ENCODE data around the gene NDUFA3.

Gene NDUFA3

DNA sequence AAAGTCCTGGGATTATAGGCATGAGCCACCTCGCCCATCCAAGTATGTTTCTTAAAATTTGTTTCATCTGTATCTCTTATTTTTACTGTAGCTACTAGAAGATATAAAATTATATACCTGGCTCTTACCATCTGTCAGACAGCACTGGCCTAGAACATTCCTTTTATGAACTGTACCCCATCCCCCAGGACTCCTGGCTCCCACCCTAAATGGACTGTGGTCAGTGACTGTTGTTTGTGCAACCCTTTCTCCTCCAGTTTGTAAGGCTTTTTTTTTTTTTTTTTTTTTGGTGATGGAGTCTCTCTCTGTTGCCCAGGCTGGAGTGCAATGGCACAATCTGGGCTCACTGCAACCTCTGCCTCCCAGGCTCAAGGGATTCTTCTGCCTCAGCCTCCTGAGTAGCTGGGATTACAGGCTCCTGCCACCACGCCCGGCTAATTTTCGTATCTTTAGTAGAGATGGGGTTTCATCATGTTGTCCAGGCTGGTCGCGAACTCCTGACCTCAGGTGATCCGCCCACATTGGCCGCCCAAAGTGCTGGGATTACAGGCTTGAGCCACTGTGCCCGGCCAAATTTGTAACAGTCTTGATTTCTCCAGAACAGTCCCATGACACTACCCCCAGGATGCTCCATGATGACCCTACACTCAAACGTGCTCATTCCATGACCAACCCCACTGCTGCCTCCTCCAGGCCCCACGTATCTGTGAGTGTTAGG is 2.5 kb downstream of the NDUFA3 start:
- no peak overlapping the region for H3K4me3 ChIP-seq (ENCODE audit: low read depth, low read length)
- TF ChIP-seq, protein P1, sequence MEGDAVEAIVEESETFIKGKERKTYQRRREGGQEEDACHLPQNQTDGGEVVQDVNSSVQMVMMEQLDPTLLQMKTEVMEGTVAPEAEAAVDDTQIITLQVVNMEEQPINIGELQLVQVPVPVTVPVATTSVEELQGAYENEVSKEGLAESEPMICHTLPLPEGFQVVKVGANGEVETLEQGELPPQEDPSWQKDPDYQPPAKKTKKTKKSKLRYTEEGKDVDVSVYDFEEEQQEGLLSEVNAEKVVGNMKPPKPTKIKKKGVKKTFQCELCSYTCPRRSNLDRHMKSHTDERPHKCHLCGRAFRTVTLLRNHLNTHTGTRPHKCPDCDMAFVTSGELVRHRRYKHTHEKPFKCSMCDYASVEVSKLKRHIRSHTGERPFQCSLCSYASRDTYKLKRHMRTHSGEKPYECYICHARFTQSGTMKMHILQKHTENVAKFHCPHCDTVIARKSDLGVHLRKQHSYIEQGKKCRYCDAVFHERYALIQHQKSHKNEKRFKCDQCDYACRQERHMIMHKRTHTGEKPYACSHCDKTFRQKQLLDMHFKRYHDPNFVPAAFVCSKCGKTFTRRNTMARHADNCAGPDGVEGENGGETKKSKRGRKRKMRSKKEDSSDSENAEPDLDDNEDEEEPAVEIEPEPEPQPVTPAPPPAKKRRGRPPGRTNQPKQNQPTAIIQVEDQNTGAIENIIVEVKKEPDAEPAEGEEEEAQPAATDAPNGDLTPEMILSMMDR (IDR thresholded peaks at IDR 0.05; ENCODE audit: low read depth, low read length, missing control alignments) = no peak
- H3K36me3 ChIP-seq (replicated peaks) = peaks cover 41% of the 10 kb centered on the region
- H3K27ac ChIP-seq = no peak overlapping the region
- in situ Hi-C loops (cut with HindIII; ENCODE audit: low pct_ligation_motif_present, low sequenced_read_pairs) = no loop called here
- no peak for DNase-seq
- no peaks in the 10 kb centered on the region for H3K27me3 ChIP-seq (replicated peaks)

DNA sequence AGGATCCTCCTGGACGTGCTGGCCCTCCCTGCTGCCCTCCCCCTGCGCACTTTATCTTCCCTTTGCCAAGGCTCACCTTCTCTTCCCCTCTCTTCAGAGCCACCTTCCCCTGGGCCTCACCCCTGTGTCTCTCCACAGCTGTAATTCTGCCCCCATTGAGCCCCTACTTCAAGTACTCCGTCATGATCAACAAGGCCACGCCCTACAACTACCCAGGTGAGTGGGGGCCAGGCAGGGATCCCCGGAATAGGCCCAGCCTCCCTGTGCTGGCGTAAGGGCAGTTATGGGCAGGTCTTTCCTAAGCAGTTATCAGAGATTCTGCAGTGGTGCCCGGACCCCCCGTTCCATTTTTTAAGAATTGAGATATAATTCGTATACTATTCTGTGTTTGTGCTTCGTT is 3.1 kb downstream of the NDUFA3 start:
- no peak for DNase-seq
- Histone ChIP-seq H3K36me3 (replicated peaks) (peaks cover 44% of the 10 kb centered on the region), H3K27ac (no peak overlapping the region), H3K27me3 (replicated peaks) (no peaks in the 10 kb centered on the region), H3K4me3 (ENCODE audit: low read depth, low read length) (no peak overlapping the region)
- in situ Hi-C loops (cut with HindIII; ENCODE audit: low pct_ligation_motif_present, low sequenced_read_pairs) = no loop called here
- TF ChIP-seq, protein P1 (IDR thresholded peaks at IDR 0.05; ENCODE audit: low read depth, low read length, missing control alignments) = no peak

DNA sequence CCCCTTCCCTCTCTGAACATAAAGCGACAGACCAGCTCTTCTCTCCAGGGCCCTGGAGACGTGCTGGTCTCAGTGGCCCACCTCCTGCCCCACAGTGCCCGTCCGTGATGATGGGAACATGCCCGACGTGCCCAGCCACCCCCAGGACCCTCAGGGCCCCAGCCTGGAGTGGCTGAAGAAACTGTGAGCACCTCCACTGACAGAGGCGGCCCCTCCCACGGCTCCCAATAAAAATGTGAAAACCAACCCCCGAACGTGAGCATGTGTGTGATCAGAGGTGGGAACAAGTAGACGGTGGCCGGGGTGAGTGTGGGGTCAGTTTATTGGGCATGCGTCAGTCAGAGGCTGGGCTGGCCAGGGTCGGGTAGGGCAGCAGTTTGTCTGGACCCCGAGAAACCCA is 4.1 kb downstream of the NDUFA3 start:
- in situ Hi-C loops (cut with HindIII; ENCODE audit: low pct_ligation_motif_present, low sequenced_read_pairs) = no loop called here

DNA sequence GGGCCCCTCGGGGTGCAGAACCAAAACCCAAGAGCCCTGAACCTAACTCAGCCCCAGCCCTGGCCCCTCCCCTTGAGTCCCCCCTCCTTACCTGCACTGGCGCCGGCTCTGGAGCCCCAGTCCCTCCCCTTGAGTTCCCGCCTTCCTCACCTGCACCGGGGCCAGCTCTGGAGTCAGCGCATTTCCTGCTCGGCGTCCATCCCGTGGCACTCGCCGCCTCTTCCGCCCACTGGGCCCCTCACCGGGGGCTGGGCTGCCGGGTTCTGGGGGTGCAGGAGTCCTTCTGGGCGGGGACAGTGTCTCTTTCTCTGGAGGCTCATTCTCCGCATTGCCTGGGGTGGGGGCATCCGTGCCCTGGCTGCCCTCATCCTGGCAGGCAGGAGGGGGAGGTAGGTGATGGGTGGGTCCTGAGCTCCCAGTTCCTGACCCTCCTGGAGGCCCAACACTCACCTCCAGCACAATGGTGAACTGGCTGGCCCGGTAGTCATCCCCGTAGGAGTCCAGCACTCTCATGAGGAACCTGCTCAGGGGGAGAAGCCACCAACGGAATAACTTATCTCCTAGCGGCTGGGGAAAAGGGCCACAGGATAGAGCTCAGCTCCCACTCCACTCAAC is 5.3 kb downstream of the NDUFA3 start:
- TF ChIP-seq, protein P1 (IDR thresholded peaks at IDR 0.05; ENCODE audit: low read depth, low read length, missing control alignments) = no peak
- Histone ChIP-seq H3K27me3 (replicated peaks) (no peaks in the 10 kb centered on the region), H3K4me3 (ENCODE audit: low read depth, low read length) (no peak overlapping the region), H3K27ac (no peak overlapping the region), H3K36me3 (replicated peaks) (peaks cover 52% of the 10 kb centered on the region)
- DNase-seq = no peak
- in situ Hi-C loops (cut with HindIII; ENCODE audit: low pct_ligation_motif_present, low sequenced_read_pairs) = no loop called here

More for the DNA sequence above, 4.1 kb downstream of the NDUFA3 start:
- TF ChIP-seq, protein P1 (IDR thresholded peaks at IDR 0.05; ENCODE audit: low read depth, low read length, missing control alignments) = no peak
- peaks cover 50% of the 10 kb centered on the region for H3K36me3 ChIP-seq (replicated peaks)
- H3K27ac ChIP-seq = no peak overlapping the region
- H3K27me3 ChIP-seq (replicated peaks) = no peaks in the 10 kb centered on the region
- no peak overlapping the region for H3K4me3 ChIP-seq (ENCODE audit: low read depth, low read length)
- DNase-seq = no peak

DNA sequence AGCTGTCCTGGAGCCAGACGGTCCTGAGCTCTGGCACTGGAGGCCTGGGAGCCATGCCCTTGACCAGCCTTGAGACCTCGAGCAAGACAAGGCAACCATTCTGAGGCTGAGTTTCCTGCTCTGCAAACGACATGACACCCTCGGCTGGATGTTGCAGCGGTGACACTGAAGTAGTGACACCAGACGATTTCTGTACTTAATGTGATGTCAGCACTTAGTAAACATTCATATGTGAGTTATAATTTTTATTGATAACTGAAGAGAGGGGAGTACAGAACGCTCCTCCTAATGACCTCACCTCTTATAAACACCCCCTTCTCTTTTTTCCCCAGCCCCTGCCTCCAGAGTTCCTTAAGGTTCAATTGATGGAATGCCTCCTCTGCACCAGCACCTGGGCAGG is 5.8 kb downstream of the NDUFA3 start:
- in situ Hi-C loops (cut with HindIII; ENCODE audit: low pct_ligation_motif_present, low sequenced_read_pairs) = no loop called here
- DNase-seq = no peak
- H3K4me3 ChIP-seq (ENCODE audit: low read depth, low read length) = no peak overlapping the region
- no peaks in the 10 kb centered on the region for H3K27me3 ChIP-seq (replicated peaks)
- H3K27ac ChIP-seq = no peak overlapping the region
- H3K36me3 ChIP-seq (replicated peaks) = peaks cover 57% of the 10 kb centered on the region
- TF ChIP-seq, protein P1 (IDR thresholded peaks at IDR 0.05; ENCODE audit: low read depth, low read length, missing control alignments) = no peak
